ENCODE data around the gene DDX3X. TPM values are rescaled to one million over a fixed set of nuclear protein-coding genes. Genes with fewer than 3 reads are reported as not detected.
A peak's percentile ranks its signal among the peaks of the same experiment; 100 is the strongest.

DDX3X gene
- total and polyA plus RNA-seq, 2 experiments from 2014 or later, result 68.1 to 239 TPM

- H3K27ac ChIP-seq (ENCODE audit: low read depth), result no peak overlapping the region
- TF ChIP-seq CTCF (conservative IDR thresholded peaks at IDR 0.05; ENCODE audit: low read depth in 2 of 2) (peak in 1 of 2 experiments; percentile 35; a peak in 2 of 4 replicates), ZNF331 (CRISPR knock-in tag; IDR thresholded peaks at IDR 0.05; ENCODE audit: low read depth) (no peak), STAT1 (IDR thresholded peaks at IDR 0.05; ENCODE audit: unreplicated experiment) (no peak), REST (IDR thresholded peaks at IDR 0.05; ENCODE audit: unreplicated experiment) (no peak), POLR2AphosphoS5 (IDR thresholded peaks at IDR 0.05; ENCODE audit: low read depth) (no peak), NANOG (IDR thresholded peaks at IDR 0.05; ENCODE audit: borderline replicate concordance) (no peak), CREB1 (CRISPR knock-in tag; IDR thresholded peaks at IDR 0.05; ENCODE audit: low read depth) (no peak), ZNF114 (CRISPR knock-in tag; IDR thresholded peaks at IDR 0.05) (no peak)
- H4K20me1 ChIP-seq (replicated peaks; ENCODE audit: insufficient read depth), result no peaks in the 10 kb centered on the region
- ATAC-seq (peak; percentile 43; the same call in 1 of the 3 replicates), DNase-seq (ENCODE audit: low spot score) (no peak)
- H3K79me2 ChIP-seq (replicated peaks; ENCODE audit: insufficient read depth), result no peaks in the 10 kb centered on the region
- Mint-ChIP-seq H3K27ac (no peak overlapping the region), H3K27me3 (ENCODE audit: insufficient read depth, low read depth, poor library complexity) (peaks cover 2% of the 10 kb centered on the region), H3K9me3 (no peaks in the 10 kb centered on the region), H3K4me1 (peaks cover 2% of the 10 kb centered on the region), H3K36me3 (ENCODE audit: low read depth) (no peaks in the 10 kb centered on the region), H3K4me3 (no peak overlapping the region)
- H3K4me2 ChIP-seq, result no peak overlapping the region
- no peak overlapping the region for H2AFZ ChIP-seq
- H3K9me2 ChIP-seq (ENCODE audit: insufficient read depth), result no peaks in the 10 kb centered on the region
- no peak overlapping the region for H3K4me3 ChIP-seq
- no peaks in the 10 kb centered on the region for H3K4me1 ChIP-seq (ENCODE audit: insufficient read depth)
- H3K36me3 ChIP-seq (ENCODE audit: insufficient read depth), result no peaks in the 10 kb centered on the region
- H3F3A ChIP-seq (replicated peaks; ENCODE audit: low read depth), result no peaks in the 10 kb centered on the region
- no peaks in the 10 kb centered on the region for H3K27me3 ChIP-seq (ENCODE audit: insufficient read depth)
Measured at GRCh38 chrX:41308884-41309647, 24.9 kb upstream of the DDX3X start.

GRCh38 chrX:41312786-41313185 is 21.2 kb upstream of the DDX3X start:
- no peaks in the 10 kb centered on the region for H4K20me1 ChIP-seq (replicated peaks; ENCODE audit: insufficient read depth)
- no peaks in the 10 kb centered on the region for H3K79me2 ChIP-seq (replicated peaks; ENCODE audit: insufficient read depth)
- no peak overlapping the region for H3K27ac ChIP-seq (ENCODE audit: low read depth)
- H3K9me3 Mint-ChIP-seq, result no peaks in the 10 kb centered on the region
- no peak overlapping the region for H3K4me2 ChIP-seq
- H3K4me3 Mint-ChIP-seq, result no peak overlapping the region
- H3K4me3 ChIP-seq, result no peak overlapping the region
- no peaks in the 10 kb centered on the region for H3K9me2 ChIP-seq (ENCODE audit: insufficient read depth)
- H3K36me3 Mint-ChIP-seq (ENCODE audit: low read depth), result no peaks in the 10 kb centered on the region
- no peak overlapping the region for H2AFZ ChIP-seq
- H3K36me3 ChIP-seq (ENCODE audit: insufficient read depth), result no peaks in the 10 kb centered on the region
- H3K27me3 ChIP-seq (ENCODE audit: insufficient read depth), result no peaks in the 10 kb centered on the region
- no peak for DNase-seq (ENCODE audit: low spot score)
- no peaks in the 10 kb centered on the region for H3K4me1 ChIP-seq (ENCODE audit: insufficient read depth)
- no peaks in the 10 kb centered on the region for H3K4me1 Mint-ChIP-seq
- no peak for ATAC-seq
- no peaks in the 10 kb centered on the region for H3F3A ChIP-seq (replicated peaks; ENCODE audit: low read depth)
- H3K27ac Mint-ChIP-seq, result no peak overlapping the region
- peaks cover 2% of the 10 kb centered on the region for H3K27me3 Mint-ChIP-seq (ENCODE audit: insufficient read depth, low read depth, poor library complexity)
- TF ChIP-seq ETS1 (IDR thresholded peaks at IDR 0.05), result no peak
- TF ChIP-seq STAT1 (IDR thresholded peaks at IDR 0.05; ENCODE audit: unreplicated experiment), result no peak
- no peak for TF ChIP-seq ZNF331 (CRISPR knock-in tag; IDR thresholded peaks at IDR 0.05; ENCODE audit: low read depth)
- TF ChIP-seq CREB1 (CRISPR knock-in tag; IDR thresholded peaks at IDR 0.05; ENCODE audit: low read depth), result no peak

Data from GM23338 (cell line).